ENCODE data around the gene PITX1.

GRCh38 chr5:135056316-135057030 lies 22.4 kb upstream of the PITX1 start:
- TF ChIP-seq CTCF (conservative IDR thresholded peaks at IDR 0.05; ENCODE audit: low read length) (no peak), EZH2phosphoT487 (IDR thresholded peaks at IDR 0.05; ENCODE audit: borderline replicate concordance, low read depth, low read length) (no peak)
